Measurements from ENCODE around the gene ACAT1.
"Not testable (repeated sequence)": the region's sequence is repeated elsewhere in the genome, so short reads cannot be mapped to it uniquely, and the experiment has no call there.

Gene ACAT1

GRCh38 chr11:108125096-108125495 lies 3.7 kb downstream of the ACAT1 start:
- TF ChIP-seq, protein P1, sequence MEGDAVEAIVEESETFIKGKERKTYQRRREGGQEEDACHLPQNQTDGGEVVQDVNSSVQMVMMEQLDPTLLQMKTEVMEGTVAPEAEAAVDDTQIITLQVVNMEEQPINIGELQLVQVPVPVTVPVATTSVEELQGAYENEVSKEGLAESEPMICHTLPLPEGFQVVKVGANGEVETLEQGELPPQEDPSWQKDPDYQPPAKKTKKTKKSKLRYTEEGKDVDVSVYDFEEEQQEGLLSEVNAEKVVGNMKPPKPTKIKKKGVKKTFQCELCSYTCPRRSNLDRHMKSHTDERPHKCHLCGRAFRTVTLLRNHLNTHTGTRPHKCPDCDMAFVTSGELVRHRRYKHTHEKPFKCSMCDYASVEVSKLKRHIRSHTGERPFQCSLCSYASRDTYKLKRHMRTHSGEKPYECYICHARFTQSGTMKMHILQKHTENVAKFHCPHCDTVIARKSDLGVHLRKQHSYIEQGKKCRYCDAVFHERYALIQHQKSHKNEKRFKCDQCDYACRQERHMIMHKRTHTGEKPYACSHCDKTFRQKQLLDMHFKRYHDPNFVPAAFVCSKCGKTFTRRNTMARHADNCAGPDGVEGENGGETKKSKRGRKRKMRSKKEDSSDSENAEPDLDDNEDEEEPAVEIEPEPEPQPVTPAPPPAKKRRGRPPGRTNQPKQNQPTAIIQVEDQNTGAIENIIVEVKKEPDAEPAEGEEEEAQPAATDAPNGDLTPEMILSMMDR (IDR thresholded peaks at IDR 0.05; ENCODE audit: insufficient read depth, low read depth, low read length, missing control alignments) = no peak
- no peak for DNase-seq (ENCODE audit: low read depth)
- no peak overlapping the region for H3K4me3 ChIP-seq (ENCODE audit: low read length)

DNA sequence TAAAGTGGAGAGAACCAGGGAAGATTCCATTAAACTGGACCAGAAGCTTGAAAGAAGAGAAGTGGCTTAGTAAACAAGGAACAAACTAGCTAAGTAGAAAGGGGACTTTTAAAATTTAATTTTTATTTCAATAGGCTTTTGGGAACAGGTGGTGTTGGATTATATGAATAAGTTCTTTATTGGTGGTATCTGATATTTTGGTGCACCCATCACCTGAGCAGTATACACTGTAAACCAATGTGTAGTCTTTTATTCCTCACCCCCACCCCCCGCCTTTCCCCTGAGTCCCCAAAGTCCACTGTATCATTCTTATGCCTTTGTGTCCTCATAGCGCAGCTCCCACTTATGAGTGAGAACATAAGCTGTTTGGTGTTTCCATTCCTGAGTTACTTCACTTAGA lies 7.4 kb downstream of the ACAT1 start:
- H3K4me3 ChIP-seq (ENCODE audit: low read length) = no peak overlapping the region
- TF ChIP-seq, protein P1 (IDR thresholded peaks at IDR 0.05; ENCODE audit: insufficient read depth, low read depth, low read length, missing control alignments) = no peak
- DNase-seq (ENCODE audit: low read depth) = no peak

DNA sequence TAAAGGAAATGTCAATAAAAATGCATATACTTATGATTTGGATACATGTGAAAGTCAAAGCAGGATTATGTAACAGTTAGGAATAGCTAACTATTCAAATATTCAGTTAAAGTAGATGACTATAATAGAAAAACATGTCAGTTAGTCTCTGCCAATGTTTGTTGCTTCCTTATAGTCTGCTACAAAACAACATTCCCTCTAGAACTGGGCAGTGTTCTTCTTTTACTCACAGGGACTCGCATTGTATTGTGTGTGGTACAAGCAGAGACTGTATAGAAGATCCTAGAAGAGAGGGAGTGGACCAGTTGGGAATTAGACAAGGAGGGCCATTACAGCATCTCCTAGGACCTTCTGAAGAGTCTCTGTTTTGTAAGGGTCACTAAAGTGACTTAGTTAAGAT lies 10.6 kb downstream of the ACAT1 start:
- TF ChIP-seq, protein P1 (IDR thresholded peaks at IDR 0.05; ENCODE audit: insufficient read depth, low read depth, low read length, missing control alignments) = no peak
- peak; percentile 8 for DNase-seq (ENCODE audit: low read depth)
- no peak overlapping the region for H3K4me3 ChIP-seq (ENCODE audit: low read length)

DNA sequence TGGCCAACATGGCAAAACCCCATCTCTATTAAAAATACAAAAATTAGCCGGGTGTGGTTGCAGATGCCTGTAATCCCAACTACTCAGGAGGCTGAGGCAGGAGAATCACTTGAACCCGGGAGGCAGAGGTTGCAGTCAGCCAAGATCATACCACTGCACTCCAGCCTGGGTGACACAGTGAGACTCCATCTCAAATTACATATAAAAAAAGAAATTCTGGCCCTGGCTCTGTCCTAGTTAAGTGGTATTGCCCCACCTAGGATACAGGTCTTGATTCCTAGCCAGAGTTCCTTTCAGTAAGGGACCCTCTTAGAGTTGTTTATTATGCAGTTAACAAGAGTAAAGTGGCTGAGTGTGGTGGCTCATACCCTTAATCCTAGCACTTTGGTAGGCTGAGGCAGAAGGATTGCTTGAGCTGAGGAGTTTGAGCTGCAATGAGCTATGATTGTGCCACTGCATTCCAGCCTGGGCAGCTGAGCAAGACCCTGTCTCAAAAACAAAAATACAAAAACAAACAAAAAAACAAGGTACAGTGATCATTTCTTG lies 11.7 kb downstream of the ACAT1 start:
- not testable (repeated sequence) for DNase-seq (ENCODE audit: low read depth); H3K4me3 ChIP-seq (ENCODE audit: low read length)

GRCh38 chr11:108135845-108136544 lies 14.6 kb downstream of the ACAT1 start:
- peak; percentile 42 for DNase-seq (ENCODE audit: low read depth)
- TF ChIP-seq, protein P1 (IDR thresholded peaks at IDR 0.05; ENCODE audit: insufficient read depth, low read depth, low read length, missing control alignments) = peak; percentile 48
- no peak overlapping the region for H3K4me3 ChIP-seq (ENCODE audit: low read length)

DNA sequence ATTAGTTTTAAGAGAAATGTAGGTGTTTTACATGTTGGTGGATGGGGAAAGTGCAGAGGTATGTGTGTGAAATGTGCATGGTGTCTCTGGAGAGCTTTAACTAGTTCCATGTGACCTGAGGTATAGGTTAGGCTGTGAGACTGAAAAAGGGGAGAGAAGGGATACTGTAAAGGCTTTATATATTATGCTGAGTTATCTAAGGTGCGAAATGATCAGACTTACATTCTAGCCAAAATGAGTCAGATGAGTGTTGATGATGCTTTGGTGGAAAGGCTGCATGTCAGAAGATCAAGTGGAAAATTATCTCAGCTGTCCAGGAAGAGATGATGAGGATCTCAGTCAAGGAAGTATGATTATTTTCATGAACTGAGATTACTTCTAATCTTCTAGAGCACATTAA lies 15.8 kb downstream of the ACAT1 start:
- no peak overlapping the region for H3K4me3 ChIP-seq (ENCODE audit: low read length)
- no peak for DNase-seq (ENCODE audit: low read depth)
- TF ChIP-seq, protein P1 (IDR thresholded peaks at IDR 0.05; ENCODE audit: insufficient read depth, low read depth, low read length, missing control alignments) = no peak

DNA sequence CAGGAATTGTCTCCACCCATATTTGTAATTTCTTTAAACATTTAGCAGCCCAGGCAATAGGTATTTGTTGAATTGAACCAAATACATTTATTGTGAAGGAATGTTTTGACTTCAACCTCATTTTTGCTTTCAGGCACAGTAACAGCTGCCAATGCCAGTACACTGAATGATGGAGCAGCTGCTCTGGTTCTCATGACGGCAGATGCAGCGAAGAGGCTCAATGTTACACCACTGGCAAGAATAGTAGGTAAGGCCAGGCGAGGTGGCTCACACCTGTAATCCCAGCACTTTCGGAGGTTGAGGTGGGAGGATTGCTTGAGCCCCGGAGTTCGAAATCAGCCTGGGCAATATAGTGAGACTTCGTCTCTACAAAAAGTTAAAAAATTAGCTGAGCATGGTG lies 20.9 kb downstream of the ACAT1 start:
- TF ChIP-seq, protein P1 (IDR thresholded peaks at IDR 0.05; ENCODE audit: insufficient read depth, low read depth, low read length, missing control alignments) = no peak
- DNase-seq (ENCODE audit: low read depth) = no peak
- no peak overlapping the region for H3K4me3 ChIP-seq (ENCODE audit: low read length)

Data from epithelial cell of esophagus (primary cell).